Epithelial cell of proximal tubule (primary cell): ENCODE data around the gene MYOM3. TPM values are rescaled to one million over a fixed set of nuclear protein-coding genes. Genes with fewer than 3 reads are reported as not detected.

ENCODE experiments used
- DNase-seq: peaks from one replicate; pipeline ENCODE4 v3.0.0-alpha.2; 2011; ENCODE audit warnings: low read depth
- H3K4me3 ChIP-seq: 2 replicates; pipeline ENCODE4 v1.5.1; 2011; ENCODE audit warnings: low read depth, mild to moderate bottlenecking, low read length
- CTCF ChIP-seq: conservative IDR thresholded peaks from 2 replicates; pipeline ENCODE4 v1.5.1; 2012; ENCODE audit warnings: low read depth, mild to moderate bottlenecking, low read length
- total RNA-seq: library from RNA; depleted of rRNA; stranded (reverse); fragments of >200 nt; gene quantifications from 2 replicates; pipeline ENCODE4 v1.2.3, GENCODE V29; 2015

The MYOM3 gene
- total RNA-seq, 1 donor from 2014 or later: 2.2 TPM

DNA sequence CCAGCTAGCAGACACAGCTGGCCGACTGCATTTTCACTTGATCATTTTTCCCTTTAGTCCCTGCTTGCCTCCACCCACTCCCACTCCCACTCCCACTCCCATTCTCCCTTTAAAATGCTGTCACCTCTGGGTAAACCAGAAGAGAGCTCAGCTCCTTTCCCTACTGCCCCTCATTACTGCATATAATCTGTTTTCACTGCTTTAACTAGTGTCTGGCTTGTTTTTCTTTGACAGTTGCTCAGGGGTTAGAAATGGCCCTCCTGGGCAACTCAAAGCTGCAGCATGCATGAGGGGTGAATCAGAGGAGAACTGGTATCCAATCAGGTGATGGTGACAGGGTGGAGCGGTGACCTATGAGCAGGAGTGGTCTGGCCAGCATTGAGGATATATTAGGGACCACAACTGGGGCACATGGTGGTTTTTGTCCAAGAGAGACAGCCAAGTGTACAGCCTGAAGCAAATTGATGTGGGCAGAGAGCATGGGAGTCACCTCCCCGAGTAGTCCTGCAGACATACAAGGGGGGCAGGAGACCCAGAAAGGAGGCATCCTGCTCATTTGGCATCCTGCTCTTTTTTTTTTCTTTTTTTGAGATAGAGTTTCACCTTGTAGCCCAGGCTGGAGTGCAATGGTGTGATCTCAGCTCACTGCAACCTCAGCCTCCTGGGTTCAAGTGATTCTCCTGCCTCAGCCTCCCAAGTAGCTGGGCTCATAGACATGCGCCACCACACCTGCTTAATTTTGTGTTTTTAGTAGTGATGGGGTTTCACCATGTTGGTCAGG is 89.2 kb downstream of the MYOM3 start:
- H3K4me3 ChIP-seq: no peak overlapping the region
- no peak for TF ChIP-seq CTCF
- peak; percentile 82 for DNase-seq

DNA sequence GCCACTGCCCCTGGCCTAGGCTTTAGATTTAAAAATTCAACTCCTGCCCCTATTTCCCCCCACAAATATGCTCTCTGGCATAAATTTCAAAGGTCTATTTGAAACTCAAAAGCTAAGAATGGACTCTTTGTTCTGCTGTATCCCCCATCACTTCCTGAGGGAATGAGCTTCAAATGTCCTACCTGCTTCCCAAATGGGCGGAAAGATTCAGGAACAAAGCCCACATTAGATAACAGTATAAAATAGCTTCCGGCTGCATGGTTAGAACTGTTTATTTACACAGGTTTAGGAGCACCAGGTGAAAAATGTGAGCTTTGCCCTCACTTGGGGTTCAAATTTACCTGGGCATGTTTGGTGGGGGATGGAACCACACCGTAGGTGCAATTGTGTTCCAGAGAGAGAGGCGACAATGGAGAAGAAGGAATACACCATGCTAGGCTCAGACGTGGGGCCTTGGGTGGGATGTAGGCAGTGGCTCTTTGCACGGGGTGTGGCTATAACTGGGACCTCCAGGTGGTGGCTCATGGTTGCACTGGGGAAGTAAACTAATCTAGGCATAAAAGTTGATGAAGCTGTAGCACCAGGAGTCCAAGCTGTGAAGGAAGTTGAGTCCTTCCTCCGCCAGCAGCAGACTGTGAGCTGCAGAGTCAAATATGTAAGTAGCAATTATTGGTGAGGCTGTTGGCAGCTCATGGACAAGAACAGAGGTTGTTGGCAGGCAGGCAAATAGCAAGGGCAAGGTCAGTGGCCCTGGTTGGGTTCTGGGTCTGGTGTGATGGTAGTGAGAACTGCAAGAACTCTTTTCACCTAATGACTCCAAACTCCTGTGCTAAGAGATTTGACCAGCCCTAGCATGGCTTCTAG is 90.3 kb downstream of the MYOM3 start:
- H3K4me3 ChIP-seq: no peak overlapping the region
- TF ChIP-seq CTCF: no peak
- no peak for DNase-seq

DNA sequence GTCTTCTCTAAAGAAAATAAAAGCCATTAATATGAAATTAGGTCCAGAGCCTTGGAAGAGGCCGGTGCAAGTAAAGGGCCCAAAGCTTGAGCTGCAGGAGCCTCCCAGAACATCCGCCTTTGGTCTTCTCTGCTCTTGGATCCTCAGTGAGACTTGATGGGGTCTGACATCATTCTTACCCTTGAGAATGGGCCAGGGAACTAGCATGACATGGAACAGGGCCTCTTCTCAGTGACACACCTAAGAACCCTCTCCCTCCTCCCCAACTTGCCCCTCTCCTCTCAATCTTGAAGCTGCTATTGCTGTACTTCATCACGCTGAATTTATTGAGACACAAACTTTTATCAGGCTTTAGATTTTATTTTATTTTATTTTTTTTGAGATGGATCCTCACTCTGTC is 91.5 kb downstream of the MYOM3 start:
- H3K4me3 ChIP-seq: no peak overlapping the region

DNA sequence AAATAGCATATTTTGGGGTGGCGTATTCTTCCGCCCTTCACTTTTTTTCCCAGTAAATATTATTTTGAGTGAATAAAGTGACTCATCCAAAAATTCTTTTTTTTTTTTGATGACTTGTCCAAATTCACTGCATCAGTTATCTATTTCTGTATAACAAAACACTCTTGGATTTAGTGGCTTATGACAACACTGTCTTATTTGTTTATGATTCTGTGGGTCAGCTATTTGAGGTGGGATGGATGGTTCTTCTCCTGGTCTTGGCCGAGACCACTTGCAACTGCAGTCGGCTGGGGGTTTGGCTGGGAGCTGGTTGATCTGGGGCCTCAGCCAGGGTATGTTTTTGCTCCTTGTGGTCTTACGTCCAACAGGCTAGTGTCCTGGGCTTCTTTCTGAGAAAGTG is 91.9 kb downstream of the MYOM3 start:
- no peak for TF ChIP-seq CTCF
- no peak overlapping the region for H3K4me3 ChIP-seq
- DNase-seq: no peak

More for the DNA sequence above, 91.5 kb downstream of the MYOM3 start:
- no peak for TF ChIP-seq CTCF
- DNase-seq: no peak

DNA sequence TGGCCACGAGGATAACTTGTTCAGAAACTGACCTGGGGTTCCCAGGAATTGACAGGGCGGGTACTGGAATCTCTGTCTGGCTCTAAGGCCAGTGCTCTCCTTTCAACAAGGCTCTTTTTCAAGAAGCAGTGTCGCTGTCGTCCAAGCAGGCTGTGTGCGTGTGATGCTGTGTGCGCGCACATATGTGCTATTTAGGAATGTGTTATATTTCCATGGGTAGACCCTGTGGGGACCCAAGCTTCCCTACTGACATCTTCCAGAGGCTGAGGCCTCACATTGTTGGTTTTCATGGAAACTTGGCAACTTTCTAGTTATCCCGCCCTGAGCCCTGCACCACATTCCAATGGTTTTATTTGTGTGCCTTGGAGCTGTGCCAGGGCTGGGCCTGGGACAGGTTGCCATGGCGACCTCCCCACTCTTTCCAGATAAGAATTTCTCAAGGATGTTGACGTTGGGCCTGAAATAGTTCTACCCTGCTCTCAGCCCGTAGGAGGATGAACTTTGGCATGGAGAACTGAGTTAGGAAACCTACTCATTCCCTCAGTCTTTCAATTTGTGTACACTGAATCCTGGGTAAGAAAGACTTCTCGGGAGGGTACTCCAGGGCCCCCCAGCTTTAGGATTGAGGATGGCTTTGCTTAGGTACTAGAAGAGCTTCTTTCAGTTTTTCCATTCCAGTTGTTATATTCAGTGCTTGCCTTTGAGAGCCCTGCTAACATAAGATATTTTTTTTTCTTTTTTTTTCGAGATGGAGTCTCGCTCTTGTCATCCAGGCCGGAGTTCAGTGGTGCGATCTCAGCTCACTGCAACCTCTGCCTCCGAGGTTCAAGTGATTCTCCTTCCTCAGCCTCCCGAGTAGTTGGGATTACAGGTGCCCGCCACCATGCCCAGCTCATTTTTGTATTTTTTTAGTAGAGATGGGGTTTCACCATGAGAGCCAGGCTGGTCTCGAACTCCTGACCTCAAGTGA is 93.0 kb downstream of the MYOM3 start:
- peak; percentile 96 for DNase-seq
- H3K4me3 ChIP-seq: no peak overlapping the region
- no peak for TF ChIP-seq CTCF
